ENCODE data around the gene ERN1.

- TF ChIP-seq IRF1 (CRISPR knock-in tag; IDR thresholded peaks at IDR 0.05; ENCODE audit: low read depth) (no peak), THRA (CRISPR knock-in tag; IDR thresholded peaks at IDR 0.05; ENCODE audit: borderline replicate concordance) (no peak), POLR2A (IDR thresholded peaks at IDR 0.05; ENCODE audit: insufficient read depth in 1 of 2, low read depth in 2 of 2, low read length in 2 of 2) (no peak)
These were observed 124.2 kb downstream of the ERN1 start for GRCh38 chr17:64005734-64006167.

All from HepG2 (cell line).